Activated naive CD4-positive, alpha-beta T cell treated with anti-CD3 and anti-CD28 coated beads for 36 hours (primary cell): ENCODE measurements around the gene FGF9. TPM values are rescaled to one million over a fixed set of nuclear protein-coding genes. Genes with fewer than 3 reads are reported as not detected.

ENCODE experiments used
- CTCF ChIA-PET: fragments of 350-600 bp; sonication (Branson Sonifier 250); formaldehyde crosslinking; loops from one replicate; lab custom pipeline; 2021; ENCODE audit warnings: antibody characterized with exemption; lab: Charles Lee
- DNase-seq: peaks from one replicate; pipeline ENCODE4 v3.0.0-alpha.2; 2020
- H3K27ac Mint-ChIP-seq: one replicate; pipeline ENCODE4 v1.8.0; 2021; ENCODE audit warnings: mild to moderate bottlenecking, mixed read lengths
- H3K27me3 Mint-ChIP-seq: one replicate; pipeline ENCODE4 v1.8.0; 2021; ENCODE audit warnings: low read depth, mixed read lengths
- H3K36me3 Mint-ChIP-seq: one replicate; pipeline ENCODE4 v1.8.0; 2021; ENCODE audit warnings: low read depth, mixed read lengths
- H3K4me1 Mint-ChIP-seq: one replicate; pipeline ENCODE4 v1.8.0; 2021; ENCODE audit warnings: low read depth, mixed read lengths
- H3K4me3 Mint-ChIP-seq: one replicate; pipeline ENCODE4 v1.8.0; 2021; ENCODE audit warnings: mild to moderate bottlenecking, moderate library complexity, mixed read lengths
- H3K9me3 Mint-ChIP-seq: one replicate; pipeline ENCODE4 v1.8.0; 2021; ENCODE audit warnings: mixed read lengths
- intact Hi-C: fragments of 100-400 bp; cut with micrococcal nuclease; formaldehyde crosslinking; loops from one replicate; pipeline ENCODE4 v1.15.1; 2023
- total RNA-seq, 2 experiments: library from RNA; stranded (reverse); gene quantifications; one replicate each; pipeline ENCODE4 v1.2.3, GENCODE V29; 2021

Gene FGF9
- total RNA-seq, 2 experiments from 2014 or later, result not detected

DNA sequence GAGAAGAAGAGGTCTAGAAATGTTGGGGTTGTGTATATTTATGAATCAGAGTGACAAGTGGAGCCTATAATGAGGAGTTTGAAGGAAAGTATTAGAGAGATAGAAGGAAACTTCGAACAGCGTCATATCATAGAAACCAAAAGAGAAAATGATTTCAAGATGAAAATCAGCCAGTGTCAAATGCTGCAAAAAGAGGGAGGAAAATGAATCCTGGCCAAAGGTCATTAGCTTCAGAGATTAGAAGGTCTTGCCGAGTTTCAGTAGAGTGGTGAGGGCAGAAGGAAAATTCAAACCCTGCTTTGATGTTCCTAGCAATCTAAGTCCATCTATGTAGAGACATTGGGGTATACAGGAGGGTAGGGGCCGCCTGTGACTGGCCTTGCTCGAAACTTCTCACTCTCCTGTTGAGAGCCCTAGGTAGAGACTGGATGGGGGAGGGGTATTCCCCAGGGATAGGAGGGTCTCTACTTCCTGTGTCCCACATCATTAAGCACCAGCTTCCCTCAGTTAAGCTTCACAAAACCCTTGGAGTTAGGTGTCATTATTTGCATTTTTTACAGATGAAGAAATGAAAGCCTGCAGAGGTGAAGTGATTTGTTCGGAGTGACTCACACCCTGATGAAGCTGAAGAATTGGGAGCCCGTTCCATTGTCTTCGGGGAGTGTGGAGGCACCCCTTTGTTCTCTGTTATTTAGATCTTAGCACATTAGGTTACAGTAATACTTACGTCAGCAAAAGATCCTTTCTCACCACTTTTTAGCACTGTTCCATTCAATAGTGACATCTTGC lies 62.8 kb downstream of the FGF9 start:
- DNase-seq, result no peak
- Mint-ChIP-seq H3K9me3 (no peaks in the 10 kb centered on the region), H3K27ac (no peak overlapping the region), H3K36me3 (no peaks in the 10 kb centered on the region), H3K4me1 (no peaks in the 10 kb centered on the region), H3K4me3 (no peak overlapping the region), H3K27me3 (peaks cover 6% of the 10 kb centered on the region)
- intact Hi-C loops, result no loop called here
- CTCF ChIA-PET, result no interaction called here

DNA sequence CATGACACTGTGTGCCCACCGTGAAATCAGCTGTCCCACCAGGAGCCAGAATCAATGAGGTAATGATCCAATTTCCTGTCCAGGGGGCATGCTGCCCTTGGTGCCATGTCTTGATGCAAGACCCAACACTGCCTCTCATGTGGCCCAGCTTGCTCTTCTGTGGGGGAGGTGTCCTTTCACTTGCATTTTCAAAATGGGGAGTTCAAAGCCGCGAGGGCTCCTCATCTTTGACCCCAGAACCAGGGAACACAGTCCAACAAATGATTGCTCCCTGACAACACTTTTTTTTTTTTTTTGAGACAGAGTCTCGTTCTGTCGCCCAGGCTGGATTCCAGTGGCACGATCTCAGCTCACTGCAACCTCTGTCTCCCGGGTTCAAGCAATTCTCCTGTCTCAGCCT lies 64.1 kb downstream of the FGF9 start:
- Mint-ChIP-seq H3K9me3 (no peaks in the 10 kb centered on the region), H3K4me1 (no peaks in the 10 kb centered on the region), H3K36me3 (no peaks in the 10 kb centered on the region), H3K4me3 (no peak overlapping the region), H3K27me3 (peaks cover 6% of the 10 kb centered on the region), H3K27ac (no peak overlapping the region)
- CTCF ChIA-PET, result no interaction called here
- no peak for DNase-seq
- intact Hi-C loops, result no loop called here

GRCh38 chr13:21735701-21736401 lies 65.0 kb downstream of the FGF9 start:
- intact Hi-C loops, result no loop called here
- no peaks in the 10 kb centered on the region for H3K9me3 Mint-ChIP-seq
- peaks cover 6% of the 10 kb centered on the region for H3K27me3 Mint-ChIP-seq
- DNase-seq, result no peak
- no peaks in the 10 kb centered on the region for H3K36me3 Mint-ChIP-seq
- H3K4me1 Mint-ChIP-seq, result no peaks in the 10 kb centered on the region
- CTCF ChIA-PET, result no interaction called here
- H3K4me3 Mint-ChIP-seq, result no peak overlapping the region
- H3K27ac Mint-ChIP-seq, result no peak overlapping the region

GRCh38 chr13:21736926-21737325 lies 66.1 kb downstream of the FGF9 start:
- H3K27ac Mint-ChIP-seq, result no peak overlapping the region
- H3K9me3 Mint-ChIP-seq, result no peaks in the 10 kb centered on the region
- H3K4me3 Mint-ChIP-seq, result no peak overlapping the region
- H3K4me1 Mint-ChIP-seq, result no peaks in the 10 kb centered on the region
- DNase-seq, result no peak
- H3K27me3 Mint-ChIP-seq, result peaks cover 6% of the 10 kb centered on the region
- CTCF ChIA-PET, result no interaction called here
- intact Hi-C loops, result no loop called here
- H3K36me3 Mint-ChIP-seq, result no peaks in the 10 kb centered on the region

GRCh38 chr13:21738630-21739029 lies 67.8 kb downstream of the FGF9 start:
- Mint-ChIP-seq H3K4me3 (no peak overlapping the region), H3K9me3 (no peaks in the 10 kb centered on the region), H3K4me1 (no peaks in the 10 kb centered on the region), H3K27me3 (peaks cover 6% of the 10 kb centered on the region), H3K36me3 (no peaks in the 10 kb centered on the region), H3K27ac (no peak overlapping the region)
- DNase-seq, result no peak
- CTCF ChIA-PET, result no interaction called here
- intact Hi-C loops, result no loop called here

DNA sequence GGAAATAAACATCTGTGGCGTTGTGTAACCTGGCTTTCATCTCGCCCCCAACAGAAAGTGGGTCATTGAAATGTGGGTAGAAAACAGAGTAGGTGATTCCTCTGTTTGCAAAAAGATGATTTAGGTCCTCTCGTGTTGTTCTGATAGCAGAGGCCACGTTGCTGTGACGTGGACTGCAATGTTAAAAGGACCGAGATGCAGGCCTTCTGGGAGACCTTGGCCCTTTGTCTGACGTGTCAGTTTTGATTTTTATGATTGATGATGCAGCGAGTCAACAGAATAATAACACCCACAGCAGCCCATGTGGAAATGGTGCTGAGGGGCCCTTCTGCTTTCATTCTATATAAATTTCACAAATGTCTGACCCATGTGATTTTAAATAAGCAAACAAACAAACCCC lies 68.9 kb downstream of the FGF9 start:
- Mint-ChIP-seq H3K4me3 (no peak overlapping the region), H3K27me3 (peaks cover 6% of the 10 kb centered on the region), H3K36me3 (no peaks in the 10 kb centered on the region), H3K27ac (no peak overlapping the region), H3K4me1 (no peaks in the 10 kb centered on the region), H3K9me3 (no peaks in the 10 kb centered on the region)
- DNase-seq, result no peak
- CTCF ChIA-PET, result no interaction called here
- intact Hi-C loops, result no loop called here

- H3K4me1 Mint-ChIP-seq, result no peaks in the 10 kb centered on the region
- H3K36me3 Mint-ChIP-seq, result no peaks in the 10 kb centered on the region
- H3K9me3 Mint-ChIP-seq, result no peaks in the 10 kb centered on the region
- no peak overlapping the region for H3K27ac Mint-ChIP-seq
- no peak overlapping the region for H3K4me3 Mint-ChIP-seq
- CTCF ChIA-PET, result interaction anchor here (0.7 kb wide), 1 partner anchor 11 kb away, joined by 3 read pairs; no protein-coding TSS in a partner anchor
- no peak for DNase-seq
- intact Hi-C loops, result no loop called here
- peaks cover 6% of the 10 kb centered on the region for H3K27me3 Mint-ChIP-seq
Measured at GRCh38 chr13:21741396-21741979, 70.6 kb downstream of the FGF9 start.

- no peaks in the 10 kb centered on the region for H3K9me3 Mint-ChIP-seq
- peaks cover 6% of the 10 kb centered on the region for H3K27me3 Mint-ChIP-seq
- no peak overlapping the region for H3K27ac Mint-ChIP-seq
- intact Hi-C loops, result no loop called here
- DNase-seq, result no peak
- H3K36me3 Mint-ChIP-seq, result no peaks in the 10 kb centered on the region
- CTCF ChIA-PET, result interaction anchor here (0.7 kb wide), 1 partner anchor 10 kb away, joined by 3 read pairs; no protein-coding TSS in a partner anchor
- no peaks in the 10 kb centered on the region for H3K4me1 Mint-ChIP-seq
- H3K4me3 Mint-ChIP-seq, result no peak overlapping the region
Measured at GRCh38 chr13:21742096-21742495, 71.2 kb downstream of the FGF9 start.

GRCh38 chr13:21744149-21744548 lies 73.3 kb downstream of the FGF9 start:
- H3K4me3 Mint-ChIP-seq, result no peak overlapping the region
- H3K27me3 Mint-ChIP-seq, result no peaks in the 10 kb centered on the region
- H3K36me3 Mint-ChIP-seq, result no peaks in the 10 kb centered on the region
- no peak overlapping the region for H3K27ac Mint-ChIP-seq
- no peak for DNase-seq
- CTCF ChIA-PET, result no interaction called here
- H3K4me1 Mint-ChIP-seq, result no peaks in the 10 kb centered on the region
- H3K9me3 Mint-ChIP-seq, result no peaks in the 10 kb centered on the region
- intact Hi-C loops, result no loop called here

DNA sequence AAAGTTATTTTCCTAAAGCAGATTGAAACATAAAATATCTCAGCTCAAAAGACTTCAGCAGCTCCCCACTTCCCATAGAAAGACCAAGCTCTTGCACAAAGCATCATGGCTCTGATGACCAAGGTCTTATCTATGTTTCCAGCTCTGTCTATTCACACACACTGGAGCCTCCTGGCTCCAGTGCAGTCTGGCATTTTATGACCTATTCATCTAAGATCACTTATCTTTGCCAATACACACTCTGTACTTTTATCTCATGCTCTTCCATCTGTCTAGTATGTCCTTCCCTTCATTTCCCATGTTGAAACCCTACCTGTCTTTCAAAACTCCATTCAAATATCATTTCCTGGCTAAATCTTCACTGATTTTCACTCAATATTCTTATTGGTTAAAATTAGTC lies 74.4 kb downstream of the FGF9 start:
- H3K36me3 Mint-ChIP-seq, result peaks cover 2% of the 10 kb centered on the region
- no peaks in the 10 kb centered on the region for H3K9me3 Mint-ChIP-seq
- no peak for DNase-seq
- CTCF ChIA-PET, result interaction anchor here (0.9 kb wide), 1 partner anchor 59 kb away, joined by 4 read pairs; no protein-coding TSS in a partner anchor
- intact Hi-C loops, result no loop called here
- no peak overlapping the region for H3K4me3 Mint-ChIP-seq
- H3K4me1 Mint-ChIP-seq, result no peaks in the 10 kb centered on the region
- H3K27me3 Mint-ChIP-seq, result peaks cover 3% of the 10 kb centered on the region
- H3K27ac Mint-ChIP-seq, result no peak overlapping the region

GRCh38 chr13:21747456-21747855 lies 76.6 kb downstream of the FGF9 start:
- H3K4me3 Mint-ChIP-seq, result no peak overlapping the region
- peaks cover 3% of the 10 kb centered on the region for H3K27me3 Mint-ChIP-seq
- H3K36me3 Mint-ChIP-seq, result peaks cover 2% of the 10 kb centered on the region
- H3K9me3 Mint-ChIP-seq, result no peaks in the 10 kb centered on the region
- no peak overlapping the region for H3K27ac Mint-ChIP-seq
- no peaks in the 10 kb centered on the region for H3K4me1 Mint-ChIP-seq
- intact Hi-C loops, result no loop called here
- CTCF ChIA-PET, result interaction anchor here (0.5 kb wide), 1 partner anchor 404 kb away, joined by 4 read pairs; no protein-coding TSS in a partner anchor
- DNase-seq, result no peak

- DNase-seq, result no peak
- Mint-ChIP-seq H3K4me1 (no peaks in the 10 kb centered on the region), H3K27ac (no peak overlapping the region), H3K9me3 (no peaks in the 10 kb centered on the region), H3K27me3 (peaks cover 3% of the 10 kb centered on the region), H3K36me3 (peaks cover 2% of the 10 kb centered on the region), H3K4me3 (no peak overlapping the region)
- CTCF ChIA-PET, result interaction anchor here (0.5 kb wide), 1 partner anchor 403 kb away, joined by 4 read pairs; no protein-coding TSS in a partner anchor
- intact Hi-C loops, result no loop called here
Measured at GRCh38 chr13:21748166-21748565, 77.3 kb downstream of the FGF9 start.
